Frontal cortex (tissue), 4 donors: Measurements from ENCODE around the gene TAS2R31. TPM values are rescaled to one million over a fixed set of nuclear protein-coding genes. Genes with fewer than 3 reads are reported as not detected.

Experiments used
- DNase-seq, 2 donors: peaks; one replicate each; pipeline ENCODE4 v3.0.0; 2012; ENCODE audit warnings: low spot score in 2 of 2
- FAIRE-seq: peaks from 2 replicates; lab custom pipeline; 2012; peaks lifted over from hg19 to GRCh38; lab: Jason Lieb, UNC
- total RNA-seq: library from RNA; depleted of rRNA; stranded (reverse); fragments of >200 nt; gene quantifications from one replicate; pipeline ENCODE4 v1.2.3, GENCODE V29; 2014
- donor health status: control.
- donor health status: control.
- donor health status: control.

Gene TAS2R31
- total RNA-seq, 1 donor from 2014 or later: 7.3 TPM

DNA sequence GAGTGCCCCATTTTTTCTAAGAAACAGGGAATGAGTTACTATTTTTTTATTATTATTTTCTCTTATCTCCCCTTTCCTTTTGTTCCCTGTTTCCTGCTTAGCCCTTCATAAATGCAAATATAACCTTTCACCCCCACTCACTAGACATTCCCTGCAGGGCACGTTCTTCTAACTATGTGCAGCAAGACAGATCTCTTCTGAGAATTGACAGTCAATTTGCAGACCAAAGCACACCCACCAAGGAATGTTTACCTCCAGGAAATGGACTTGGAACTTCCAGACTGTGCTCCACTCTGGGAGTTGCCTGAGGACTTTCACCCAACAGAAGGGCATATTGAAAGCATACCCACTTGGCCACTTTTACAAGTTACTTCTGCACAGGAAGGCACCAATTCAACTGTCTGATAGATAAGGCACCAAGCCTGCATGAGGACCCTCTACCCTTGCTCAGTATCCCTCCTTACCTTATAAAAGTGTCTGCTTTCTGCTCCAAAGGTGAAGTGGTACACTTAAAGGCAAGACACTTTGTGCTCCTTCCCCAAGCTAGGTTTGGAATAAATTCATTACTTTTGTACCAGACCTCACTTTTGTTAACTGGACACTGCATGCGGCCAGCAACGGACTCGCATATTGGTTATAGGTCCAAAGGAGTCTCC lies 15.3 kb downstream of the TAS2R31 start:
- FAIRE-seq (no peak), DNase-seq (no peak)

DNA sequence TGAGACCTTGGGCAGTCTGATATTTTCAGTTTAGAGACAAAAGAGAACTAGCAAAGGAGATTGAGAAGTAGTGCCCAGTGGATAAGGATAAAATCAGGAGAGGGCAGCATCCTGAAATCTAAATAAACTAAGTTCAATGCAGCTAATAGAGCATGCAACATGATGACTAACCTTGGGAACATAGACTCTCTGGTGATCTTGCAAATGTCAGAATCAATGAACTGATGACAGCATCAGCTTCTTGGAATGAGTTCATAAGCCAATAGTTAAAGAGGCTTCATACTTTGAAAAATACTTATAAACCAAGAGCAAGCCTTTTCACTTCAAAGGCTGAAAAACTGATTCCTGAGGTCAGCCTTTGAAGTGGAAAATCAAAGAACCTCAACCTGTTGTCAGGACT lies 17.0 kb downstream of the TAS2R31 start:
- no peak for DNase-seq

DNA sequence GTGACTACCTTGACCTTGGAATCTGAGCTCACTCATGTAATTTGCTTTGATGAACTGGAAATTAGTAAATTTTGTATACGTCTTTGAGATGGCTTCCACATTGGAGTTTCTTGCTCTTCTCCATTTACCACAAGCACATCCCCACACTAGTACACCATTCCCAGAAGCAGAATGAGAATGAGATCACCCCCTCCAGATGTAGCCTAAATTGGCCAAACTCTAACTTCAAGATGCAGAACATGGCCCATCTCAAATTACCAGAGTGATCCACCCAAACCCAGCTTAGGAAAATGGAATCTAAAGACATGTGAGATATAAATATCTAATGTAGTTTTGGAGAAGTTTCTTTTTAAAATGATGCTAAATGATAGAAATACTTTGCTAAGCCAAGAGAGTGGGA lies 23.6 kb downstream of the TAS2R31 start:
- FAIRE-seq (no peak), DNase-seq (no peak)

More for the DNA sequence above, 17.0 kb downstream of the TAS2R31 start:
- FAIRE-seq: no peak

DNA sequence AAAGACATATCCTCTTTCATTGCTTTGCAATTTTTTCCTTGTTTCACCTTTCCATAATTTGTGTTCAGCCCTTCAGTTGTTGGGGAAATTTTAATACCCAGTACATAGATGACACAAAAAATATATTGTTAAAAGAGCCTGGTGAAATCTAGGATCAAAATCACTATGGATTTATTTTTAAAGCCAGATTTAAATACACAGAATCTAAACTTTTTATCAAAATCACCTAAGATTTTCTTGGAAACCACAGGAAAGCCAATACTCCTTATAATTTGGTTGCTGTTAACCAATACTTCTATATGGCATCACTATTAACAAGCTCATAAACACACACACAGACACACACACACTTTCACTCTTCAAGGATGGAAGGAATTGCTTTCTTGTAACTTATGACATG lies 33.0 kb downstream of the TAS2R31 start, which contains the start of gene TAS2R20:
TSS of gene TAS2R20 (minus strand) at position 101 of the 400 bp plus-strand sequence. CDS start 429 bp downstream, outside the sequence.
- DNase-seq (no peak), FAIRE-seq (no peak)

DNA sequence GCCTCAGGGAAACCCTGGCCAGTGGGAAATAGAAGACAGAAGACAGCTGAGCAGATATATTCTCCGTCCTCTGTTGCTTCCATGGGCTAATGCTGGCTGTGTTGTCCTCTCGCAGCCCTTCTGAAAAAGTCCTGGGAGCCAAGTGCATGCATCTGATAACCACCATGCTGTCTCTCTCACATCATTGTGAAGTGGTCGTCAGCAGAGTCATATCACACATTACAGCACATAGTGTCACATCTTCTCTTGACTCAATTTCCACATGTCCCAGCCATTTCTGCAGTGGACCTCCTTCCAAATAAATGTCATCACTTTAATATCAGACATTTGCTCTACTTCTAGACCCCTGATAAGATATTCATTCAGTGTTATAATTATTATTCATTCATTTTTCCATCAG lies 36.9 kb downstream of the TAS2R31 start:
- no peak for DNase-seq
- FAIRE-seq: no peak

DNA sequence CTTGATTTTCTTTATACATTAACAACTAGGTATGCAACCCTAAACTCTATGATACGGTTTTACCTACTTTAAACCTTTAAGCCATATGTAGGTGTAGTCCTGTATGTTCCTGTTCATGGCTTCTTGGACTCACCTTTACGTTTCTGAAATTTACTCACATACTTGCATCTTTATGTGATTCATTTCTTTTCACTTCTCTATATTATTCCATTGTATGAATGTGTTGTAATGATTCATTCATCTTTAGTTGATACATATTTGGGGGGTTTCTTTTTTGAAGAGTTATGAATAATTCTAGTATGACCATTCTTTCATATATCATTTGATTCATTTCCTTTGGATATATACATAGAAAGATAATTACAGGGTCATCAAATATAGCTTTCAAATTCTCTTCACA lies 42.1 kb downstream of the TAS2R31 start:
- FAIRE-seq (no peak), DNase-seq (no peak)

DNA sequence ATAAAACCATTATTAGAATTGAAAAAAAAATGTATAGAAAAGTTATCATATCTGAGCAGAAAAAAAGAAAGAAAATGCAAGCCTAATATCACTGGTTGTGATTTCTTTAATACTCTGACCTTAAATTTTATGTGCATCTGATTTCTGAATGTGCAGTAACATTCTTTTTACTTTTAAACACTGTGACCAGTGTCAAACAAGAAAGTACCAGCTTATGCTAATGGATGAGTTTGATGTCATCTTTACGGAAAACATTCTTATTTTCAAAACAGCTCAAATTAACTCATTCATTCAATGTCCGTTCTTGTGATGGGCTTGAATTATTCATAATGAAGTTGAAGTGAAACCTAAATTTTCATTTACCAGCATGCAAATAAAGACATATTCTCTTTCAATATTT lies 44.4 kb downstream of the TAS2R31 start, which contains the start of gene TAS2R50:
TSS of gene TAS2R50 (minus strand) at position 101 of the 400 bp plus-strand sequence. CDS start at position 49, 52 bp downstream.
- DNase-seq (no peak), FAIRE-seq (no peak)

DNA sequence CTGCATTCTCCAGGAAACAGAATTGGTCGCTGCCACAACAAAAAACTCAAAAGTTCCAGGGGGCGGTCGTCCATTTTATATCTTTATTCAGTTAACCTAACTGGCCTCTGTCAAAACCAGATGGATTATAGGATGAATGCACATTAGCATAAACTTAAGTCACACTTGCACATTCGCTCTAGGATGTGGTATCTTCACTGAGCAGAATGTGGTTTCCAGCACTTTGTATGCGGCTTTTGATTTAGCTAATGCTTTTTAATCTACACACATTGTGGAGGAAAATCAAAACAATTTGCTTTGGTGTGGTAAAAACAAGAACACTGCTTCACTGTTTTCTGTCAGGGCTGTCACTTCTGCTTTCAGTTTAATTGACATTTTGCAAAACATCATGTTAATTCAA lies 49.0 kb downstream of the TAS2R31 start:
- FAIRE-seq (no peak), DNase-seq (no peak)

Other genes starting within 250 kb of the TAS2R31 start
- gene TAS2R7, start 228.8 kb downstream of the TAS2R31 start, total RNA-seq: 0.41 TPM
- gene TAS2R8, start 224.1 kb downstream of the TAS2R31 start, total RNA-seq: under 0.01 TPM
- gene TAS2R9, start 221.2 kb downstream of the TAS2R31 start, total RNA-seq: 0.41 TPM
- 2.4 TPM for gene TAS2R10, start 205.0 kb downstream of the TAS2R31 start, total RNA-seq
- gene PRR4, start 181.9 kb downstream of the TAS2R31 start, total RNA-seq: 1.2 TPM
- gene PRH1, start 147.2 kb downstream of the TAS2R31 start, total RNA-seq: 42.0 TPM
- 2.4 TPM for gene TAS2R13, start 121.8 kb downstream of the TAS2R31 start, total RNA-seq
- not detected for gene PRH2, start 102.2 kb downstream of the TAS2R31 start, total RNA-seq
- 5.3 TPM for gene TAS2R14, start 92.1 kb downstream of the TAS2R31 start, total RNA-seq
- gene TAS2R50, start 44.5 kb downstream of the TAS2R31 start, total RNA-seq: 3.7 TPM
- gene TAS2R20, start 33.1 kb downstream of the TAS2R31 start, total RNA-seq: 6.9 TPM
- 6.9 TPM for gene TAS2R19, start 8.8 kb downstream of the TAS2R31 start, total RNA-seq
- gene TAS2R46, start 30.9 kb upstream of the TAS2R31 start, total RNA-seq: 1.6 TPM
- 3.7 TPM for gene TAS2R43, start 60.9 kb upstream of the TAS2R31 start, total RNA-seq
- gene TAS2R30, start 103.2 kb upstream of the TAS2R31 start, total RNA-seq: 6.5 TPM
- 10.2 TPM for gene SMIM10L1, start 139.8 kb upstream of the TAS2R31 start, total RNA-seq
- not detected for gene TAS2R42, start 155.5 kb upstream of the TAS2R31 start, total RNA-seq
- gene PRB3, start 238.3 kb upstream of the TAS2R31 start, total RNA-seq: not detected